Cardiac fibroblast (primary cell): ENCODE measurements around the gene CCDC40.

Experiments used
- DNase-seq, 2 donors: peaks; one replicate each; pipeline versions ENCODE4 v3.0.0 to v3.0.0-alpha.2; 2010; ENCODE audit warnings: low read depth in 2 of 2
- H3K4me3 ChIP-seq, 2 donors: replicated peaks in 1 of 2; 1 replicate in 1 of 2; 2 replicates in 1 of 2; pipeline ENCODE4 v1.5.1; 2011; ENCODE audit warnings: low read depth in 2 of 2, low read length in 2 of 2, mild to moderate bottlenecking in 2 of 2, moderate library complexity in 1 of 2
- CTCF ChIP-seq: IDR thresholded peaks from one replicate; pipeline ENCODE4 v1.5.1; 2011; ENCODE audit warnings: low read depth, mild to moderate bottlenecking, low read length, inconsistent platforms

CCDC40 gene

GRCh38 chr17:80029258-80029974 is 7.0 kb upstream of the CCDC40 start:
- no peak for TF ChIP-seq CTCF
- H3K4me3 ChIP-seq, result no peak overlapping the region
- DNase-seq, result peak; percentile 86 to 90

GRCh38 chr17:80030730-80031410 is 5.6 kb upstream of the CCDC40 start:
- DNase-seq, result no peak
- no peak overlapping the region for H3K4me3 ChIP-seq
- no peak for TF ChIP-seq CTCF

- no peak for TF ChIP-seq CTCF
- H3K4me3 ChIP-seq, result no peak overlapping the region
- DNase-seq, result no peak
Observed at GRCh38 chr17:80031691-80032430, 4.6 kb upstream of the CCDC40 start.

GRCh38 chr17:80032614-80033171 is 3.7 kb upstream of the CCDC40 start:
- no peak for TF ChIP-seq CTCF
- no peak for DNase-seq
- H3K4me3 ChIP-seq, result no peak overlapping the region

- no peak overlapping the region for H3K4me3 ChIP-seq
- no peak for DNase-seq
- TF ChIP-seq CTCF, result no peak
Observed at GRCh38 chr17:80033840-80034239, 2.6 kb upstream of the CCDC40 start.

- H3K4me3 ChIP-seq, result peak overlapping the region; percentile 82 to 91
- TF ChIP-seq CTCF, result no peak
- peak; percentile 38 to 45 for DNase-seq
Observed at GRCh38 chr17:80034791-80035686, 1.4 kb upstream of the CCDC40 start.
